HUDEP-2 (cell line): ENCODE data around the gene CNBD2.
"Not testable (repeated sequence)": the region's sequence is repeated elsewhere in the genome, so short reads cannot be mapped to it uniquely, and the experiment has no call there.

Experiments
- DNase-seq, 76 experiments: peaks; one replicate each; lab custom pipeline; 2025; ENCODE audit not compliant: unreplicated experiment in 76 of 76; lab: John Stamatoyannopoulos, UW

CNBD2 gene

GRCh38 chr20:35967979-35968640 lies at the start of gene CNBD2:
Gene CNBD2 (plus strand): TSS chr20:35968590. CDS start chr20:35968763, 173 bp downstream.
- no peak for DNase-seq

GRCh38 chr20:35920523-35920922 lies 47.9 kb upstream of the CNBD2 start:
- DNase-seq, result no peak

GRCh38 chr20:35929301-35929700 lies 39.1 kb upstream of the CNBD2 start:
- no peak for DNase-seq

- DNase-seq, result no peak
Measured at GRCh38 chr20:35934050-35934449, 34.3 kb upstream of the CNBD2 start.

- DNase-seq, result no peak
Measured at GRCh38 chr20:35939264-35939663, 29.1 kb upstream of the CNBD2 start.

- no peak for DNase-seq
Measured at GRCh38 chr20:35941620-35942019, 26.8 kb upstream of the CNBD2 start.

GRCh38 chr20:35942243-35942642 lies 26.1 kb upstream of the CNBD2 start:
- no peak for DNase-seq

- DNase-seq, result peak in 43 of 76 experiments; percentile 2 to 54 (median 21)
Measured at GRCh38 chr20:35947489-35947888, 20.9 kb upstream of the CNBD2 start.

- no peak for DNase-seq
Measured at GRCh38 chr20:35947907-35948306, 20.5 kb upstream of the CNBD2 start.

- no peak for DNase-seq
Measured at GRCh38 chr20:35950093-35950492, 18.3 kb upstream of the CNBD2 start.

- not testable (repeated sequence) for DNase-seq
Measured at GRCh38 chr20:35952080-35952479, 16.3 kb upstream of the CNBD2 start.

GRCh38 chr20:35952480-35953386 lies 15.7 kb upstream of the CNBD2 start:
- peak in 16 of 76 experiments; percentile 4 to 49 (median 18) for DNase-seq

- DNase-seq, result peak in 21 of 76 experiments; percentile 7 to 80 (median 31)
Measured at GRCh38 chr20:35953387-35954199, 14.8 kb upstream of the CNBD2 start.

- DNase-seq, result peak; percentile 80 to 99 (median 94)
Measured at GRCh38 chr20:35954200-35954906, 14.0 kb upstream of the CNBD2 start, which contains the start of gene SCAND1. Gene SCAND1 (minus strand): TSS chr20:35954502. CDS start chr20:35954284, 218 bp downstream.

- peak in 10 of 76 experiments; percentile 38 to 65 (median 46) for DNase-seq
Measured at GRCh38 chr20:35954907-35955251, 13.5 kb upstream of the CNBD2 start.

- DNase-seq, result no peak
Measured at GRCh38 chr20:35956616-35957015, 11.8 kb upstream of the CNBD2 start.

GRCh38 chr20:35959291-35959690 lies 9.1 kb upstream of the CNBD2 start:
- DNase-seq, result not testable (repeated sequence)

GRCh38 chr20:35963878-35964277 lies 4.5 kb upstream of the CNBD2 start:
- no peak for DNase-seq

GRCh38 chr20:35968930-35969329 lies 540 bp downstream of the CNBD2 start:
- DNase-seq, result no peak

- DNase-seq, result no peak
Measured at GRCh38 chr20:35971981-35972380, 3.6 kb downstream of the CNBD2 start.
